Stimulated activated CD4-positive, alpha-beta T cell treated with anti-CD3 and anti-CD28 coated beads, TNF-alpha, amount 100 ng/mL, for 4 hours (primary cell): ENCODE data around the gene GFY.

Source experiments
- DNase-seq, 3 experiments: peaks; one replicate each; pipeline ENCODE4 v3.0.0-alpha.2; 2020; ENCODE audit warnings: low read depth in 3 of 3

Gene GFY

DNA sequence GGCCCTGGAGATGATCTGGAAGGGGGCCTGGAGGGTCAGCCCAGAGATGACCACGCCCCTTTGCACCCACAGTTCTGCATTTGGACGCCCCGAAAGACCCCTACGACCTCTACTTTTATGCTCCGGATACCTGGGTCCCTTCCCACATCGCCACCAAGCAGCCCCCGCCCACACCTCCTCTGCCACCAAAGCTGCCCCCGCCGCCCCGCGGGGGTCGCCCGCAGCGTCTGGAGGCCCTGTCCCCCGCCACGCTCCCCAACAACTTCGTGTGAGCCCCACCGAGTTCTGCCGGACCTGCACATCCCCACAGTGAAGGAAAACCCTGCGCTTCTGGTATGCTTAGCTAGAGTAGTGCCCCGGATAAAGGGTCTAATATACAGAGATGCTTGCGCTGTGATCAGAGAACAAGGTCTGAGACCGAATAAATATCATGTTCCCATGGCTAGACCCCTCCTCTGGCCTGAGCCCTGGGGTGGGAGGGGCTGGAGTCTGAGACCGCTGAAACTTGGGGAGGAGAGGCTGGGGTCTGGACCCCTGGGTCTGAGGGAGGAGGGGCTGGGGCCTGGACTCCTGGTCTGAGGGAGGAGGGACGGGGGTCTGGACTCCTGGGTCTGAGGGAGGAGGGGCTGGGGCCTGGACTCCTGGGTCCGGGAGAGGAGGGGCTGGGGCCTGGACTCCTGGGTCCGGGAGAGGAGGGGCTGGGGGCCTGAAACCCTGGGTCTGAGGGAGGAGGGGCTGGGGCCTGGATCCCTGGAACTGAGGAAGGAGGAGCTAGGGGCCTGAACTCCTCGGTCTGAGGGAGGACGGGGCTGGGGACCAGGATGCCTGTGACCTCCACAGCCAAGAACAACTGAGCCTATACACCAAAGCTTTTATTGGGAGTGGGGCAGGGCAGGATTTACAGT is 3.6 kb downstream of the GFY start:
- no peak for DNase-seq

DNA sequence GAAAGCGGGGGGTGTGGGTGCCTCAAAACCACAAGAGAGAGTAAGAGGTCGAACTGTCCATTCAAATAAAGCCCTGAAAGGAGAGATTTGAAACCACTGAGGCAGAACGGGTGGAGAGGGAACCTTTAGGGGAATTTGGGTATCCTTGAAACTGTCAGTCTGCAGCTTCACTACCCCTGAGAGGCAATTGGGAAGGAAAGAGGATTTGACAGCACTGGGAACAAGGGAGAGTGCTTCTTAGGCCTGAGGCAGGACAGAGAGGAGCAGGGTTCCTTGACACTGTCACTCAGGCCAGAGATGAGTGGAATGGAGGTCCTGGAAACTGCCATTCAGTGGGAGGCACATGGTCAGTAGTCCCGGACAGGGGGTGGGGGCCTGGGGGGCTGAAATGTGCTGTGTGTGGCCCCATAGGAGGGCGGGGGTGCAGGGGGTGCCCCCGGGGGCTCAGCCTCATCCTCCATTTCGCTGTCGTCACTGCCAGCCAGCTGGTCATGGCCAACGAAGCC is 5.0 kb downstream of the GFY start:
- DNase-seq, result no peak

DNA sequence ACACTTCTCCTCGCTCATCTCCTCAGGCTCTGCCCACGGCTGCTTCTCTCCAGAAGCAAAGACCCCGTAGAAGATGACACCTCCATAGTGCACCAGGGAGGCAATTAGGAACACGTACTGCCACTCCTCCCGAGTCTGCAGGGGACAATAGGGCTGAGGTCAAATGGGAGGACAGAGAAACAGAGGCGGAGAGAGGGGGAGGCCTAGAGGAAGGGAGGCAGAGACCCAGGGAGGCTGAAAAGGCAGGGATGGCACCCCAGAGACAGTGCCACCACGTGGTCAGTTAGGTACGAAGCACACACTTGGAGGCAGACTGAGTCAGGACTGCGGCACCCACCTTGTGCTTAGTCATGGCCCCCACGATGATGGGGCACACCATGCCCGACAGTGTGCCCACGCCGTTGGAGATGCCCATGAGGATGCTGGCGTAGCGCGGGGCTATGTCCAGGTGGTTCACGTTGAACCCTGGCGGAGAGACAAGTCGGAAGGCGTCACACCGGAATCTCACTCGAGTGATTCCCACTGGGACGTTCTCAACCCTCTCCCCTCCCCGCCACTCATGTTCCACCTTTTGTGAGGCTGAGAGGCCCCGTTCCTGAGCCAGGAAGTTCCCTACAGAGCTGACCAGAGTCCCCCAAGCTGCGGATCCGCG is 5.6 kb downstream of the GFY start:
- no peak for DNase-seq

DNA sequence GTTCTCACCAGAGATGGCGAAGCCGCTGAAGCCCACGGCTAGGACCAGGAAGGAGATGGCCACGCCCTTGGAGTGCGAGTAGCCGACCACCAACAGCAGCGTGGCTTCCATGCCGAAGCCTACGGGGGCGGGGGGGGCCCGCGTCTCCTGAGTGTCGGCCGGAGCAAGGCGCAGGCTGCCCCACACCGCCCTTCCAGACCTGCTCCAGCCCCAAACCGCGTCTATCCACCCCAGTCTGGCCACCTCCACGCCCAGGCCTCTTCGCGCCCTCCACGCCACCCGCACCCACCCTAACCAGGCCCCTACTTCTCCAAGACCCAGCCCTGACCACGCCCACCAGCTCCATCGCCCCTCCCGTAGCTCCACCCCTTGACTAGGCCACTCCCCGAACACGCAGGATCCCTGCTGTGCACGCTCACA is 6.2 kb downstream of the GFY start:
- DNase-seq, result no peak

DNA sequence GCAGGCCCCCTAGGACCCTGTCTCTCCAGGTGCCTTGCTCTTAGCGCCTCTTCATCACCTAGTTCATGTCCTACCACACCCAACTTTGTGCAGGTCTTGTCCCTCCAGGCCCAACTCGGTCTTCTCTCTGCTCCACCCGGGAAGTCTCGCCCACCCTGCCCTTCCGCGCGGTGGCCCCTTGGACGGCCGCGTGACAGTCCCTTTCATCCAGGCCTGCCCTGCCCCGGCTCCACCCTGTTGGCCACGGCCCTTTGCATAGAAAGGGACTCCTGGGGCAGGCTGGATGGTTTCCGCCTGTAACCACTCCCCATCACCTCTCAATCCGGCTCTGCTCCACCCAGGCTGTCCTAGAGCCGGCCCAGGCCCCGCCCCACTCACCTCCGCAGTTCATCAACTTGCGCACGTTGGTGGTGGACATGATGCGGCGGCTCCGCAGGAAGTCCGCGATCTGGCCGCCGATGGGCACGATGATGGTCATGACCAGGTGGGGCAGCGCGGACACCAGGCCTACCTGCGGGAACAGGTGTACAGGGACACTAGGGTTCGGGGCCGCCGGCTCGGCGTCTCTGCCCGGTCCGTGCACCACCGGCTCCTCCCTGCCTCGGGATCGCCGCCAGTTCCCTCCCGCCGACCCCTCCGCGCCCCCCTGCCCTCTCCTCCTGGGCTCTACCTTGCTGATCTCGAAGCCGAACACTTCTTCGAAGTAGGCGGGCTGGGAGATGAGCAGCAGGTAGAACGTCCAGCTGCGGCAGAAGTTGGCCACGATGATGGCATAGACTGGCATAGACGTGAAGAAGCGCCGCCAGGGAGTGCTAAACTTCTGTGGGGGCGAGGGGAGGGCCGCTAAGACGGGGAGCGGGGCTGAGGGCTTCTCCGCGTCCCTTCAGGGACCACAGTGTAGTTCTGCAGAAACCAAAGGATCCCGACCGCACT is 7.2 kb downstream of the GFY start:
- DNase-seq, result no peak

DNA sequence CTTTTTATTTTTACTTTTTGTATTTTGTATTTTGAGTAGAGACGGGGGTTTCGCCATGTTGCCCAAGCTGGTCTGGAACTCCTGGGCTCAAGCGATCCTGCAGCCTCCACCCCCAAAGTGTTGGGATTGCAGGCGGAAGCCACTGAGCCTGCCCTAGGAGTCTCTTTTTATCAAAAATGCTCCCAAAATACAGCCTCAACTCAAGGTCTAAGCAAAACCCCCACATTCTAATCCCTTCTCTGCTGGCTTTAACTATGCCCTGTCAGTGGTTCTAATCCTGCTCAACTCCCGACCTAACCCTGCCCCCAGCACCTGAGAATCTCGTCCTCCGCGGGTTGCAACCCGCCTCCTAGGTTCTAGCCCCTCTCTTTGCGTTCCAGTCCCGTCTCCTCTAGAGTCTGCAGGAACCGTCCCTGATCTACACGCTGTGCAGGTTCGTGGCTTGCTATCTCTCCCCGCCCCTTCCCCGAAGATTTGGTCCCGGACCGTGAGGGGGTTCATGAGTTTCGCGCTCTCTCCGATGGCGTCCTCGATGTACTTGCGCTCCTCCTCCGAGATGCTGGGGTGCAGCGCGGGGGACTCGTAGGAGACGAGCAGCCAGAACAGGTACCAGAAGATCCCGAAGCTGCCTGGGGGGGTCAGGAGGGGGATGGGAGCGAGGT is 8.2 kb downstream of the GFY start:
- DNase-seq, result no peak

DNA sequence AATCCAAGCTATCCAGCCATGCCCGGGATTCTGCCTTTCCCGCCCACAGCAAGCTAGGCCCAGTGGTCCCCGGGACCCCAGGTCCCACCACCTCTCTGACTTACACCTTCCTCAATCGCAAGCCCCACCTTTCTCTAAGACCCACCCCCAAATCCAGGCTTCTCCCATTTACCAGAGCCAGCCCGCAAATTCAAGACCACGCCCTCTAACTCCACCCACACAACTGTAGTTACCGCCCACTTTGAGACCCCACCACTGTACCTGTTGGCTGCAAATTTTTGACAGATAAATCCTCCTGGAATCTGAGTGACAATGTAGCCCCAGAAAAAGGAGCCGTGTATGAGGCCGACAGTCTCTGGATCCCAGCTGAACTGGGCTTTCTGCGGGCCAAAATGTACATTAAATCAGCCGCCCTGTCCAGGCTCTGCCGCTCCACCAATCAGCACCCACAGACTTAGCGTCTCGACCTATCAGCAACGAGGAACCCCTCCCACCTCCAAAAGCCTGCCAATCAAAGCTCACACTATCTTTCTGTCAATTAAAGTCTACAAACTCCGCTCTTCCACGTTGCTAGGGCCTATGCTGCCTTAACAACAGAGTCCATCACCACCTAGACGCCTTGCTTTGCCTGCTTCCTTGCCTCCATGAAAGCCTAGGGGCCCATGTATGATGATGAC is 9.9 kb downstream of the GFY start:
- DNase-seq, result no peak

DNA sequence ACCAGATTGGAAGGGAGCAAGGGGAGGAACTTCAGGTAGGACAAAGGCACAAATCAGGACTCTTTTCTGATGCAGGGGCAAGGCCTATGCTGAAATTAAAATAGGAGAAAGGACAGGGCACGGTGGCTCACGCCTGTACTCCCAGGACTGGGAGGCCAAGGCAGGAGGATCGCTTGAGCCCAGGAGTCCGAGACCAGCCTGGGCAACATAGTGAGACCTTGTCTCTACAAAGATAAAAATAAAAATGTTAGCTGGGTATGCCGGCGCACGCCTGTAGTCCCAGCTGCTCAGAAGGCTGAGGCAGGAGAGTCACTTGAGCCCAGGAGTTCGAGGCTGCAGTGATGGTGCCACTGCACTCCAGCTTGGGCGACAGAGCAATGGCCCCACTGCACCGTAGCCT is 10.5 kb downstream of the GFY start:
- DNase-seq, result no peak

DNA sequence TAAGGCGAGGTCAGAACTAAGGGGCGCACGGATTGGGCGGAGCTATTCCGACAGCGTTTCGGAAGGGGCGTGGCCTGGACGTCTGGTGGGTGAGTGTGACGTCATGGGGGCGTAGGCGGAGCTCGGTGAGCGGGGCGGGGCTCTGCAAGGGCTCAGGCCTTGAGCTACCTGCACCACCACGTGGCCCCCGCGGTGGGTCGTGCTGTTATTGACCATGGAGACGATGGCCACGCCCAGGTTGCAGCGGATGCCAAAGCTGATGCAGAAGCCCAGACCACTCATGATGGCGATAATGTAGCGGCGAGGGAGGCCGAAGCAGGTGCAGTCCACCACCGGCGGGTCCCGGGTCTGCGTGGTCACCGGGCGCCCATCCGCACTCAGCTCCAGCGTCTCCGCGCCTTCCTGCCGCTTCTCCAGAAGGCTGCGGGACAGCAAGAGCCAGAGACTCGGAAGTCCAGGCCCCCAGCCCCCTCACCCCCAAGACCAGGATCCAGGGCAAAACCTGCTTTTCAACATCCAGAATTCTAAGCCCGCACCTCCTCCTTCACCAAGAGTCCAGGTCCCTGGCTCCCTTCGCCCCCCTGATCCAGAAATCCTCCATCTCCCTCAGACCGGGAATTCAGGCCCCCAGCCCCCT is 11.3 kb downstream of the GFY start:
- DNase-seq, result no peak

DNA sequence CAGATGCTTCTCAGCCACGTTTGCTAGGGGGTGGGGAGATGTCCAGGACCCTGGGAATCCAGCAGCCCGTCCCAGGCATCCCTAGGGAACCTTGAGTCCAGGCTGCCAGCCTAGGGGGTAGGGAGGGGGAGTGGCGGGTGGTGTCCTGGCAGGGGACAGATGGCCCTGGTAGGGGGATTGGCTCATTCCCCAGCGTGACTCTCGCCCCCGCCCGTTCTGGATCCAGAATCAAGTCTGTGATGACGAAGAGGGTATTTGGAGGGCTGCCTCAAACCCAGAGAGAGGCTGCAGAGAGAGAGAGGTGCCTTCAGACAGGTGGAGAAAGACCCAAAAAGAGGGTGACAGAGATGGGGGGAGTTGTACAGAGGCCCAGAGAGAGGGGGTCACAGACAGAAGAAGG is 12.0 kb downstream of the GFY start:
- no peak for DNase-seq

DNA sequence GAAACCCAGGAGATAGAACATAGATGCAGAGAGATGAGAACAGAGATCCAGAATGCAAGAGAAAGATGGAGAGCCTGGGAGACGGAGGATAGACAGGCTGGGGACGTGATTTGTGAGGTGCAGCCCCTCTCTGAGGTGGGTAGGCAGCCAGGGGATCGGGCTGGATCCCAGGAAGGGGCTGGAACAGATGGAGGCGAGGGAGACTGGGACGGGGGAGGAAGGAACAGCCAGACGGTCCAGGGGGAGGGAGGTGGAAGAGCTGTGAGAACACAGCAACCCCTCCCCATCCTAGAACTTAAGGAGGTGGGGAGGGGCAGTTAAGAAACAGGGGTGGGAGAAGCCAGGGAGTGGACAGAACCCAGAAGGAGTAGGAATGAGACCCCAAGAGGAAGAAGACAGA is 13.1 kb downstream of the GFY start:
- no peak for DNase-seq

DNA sequence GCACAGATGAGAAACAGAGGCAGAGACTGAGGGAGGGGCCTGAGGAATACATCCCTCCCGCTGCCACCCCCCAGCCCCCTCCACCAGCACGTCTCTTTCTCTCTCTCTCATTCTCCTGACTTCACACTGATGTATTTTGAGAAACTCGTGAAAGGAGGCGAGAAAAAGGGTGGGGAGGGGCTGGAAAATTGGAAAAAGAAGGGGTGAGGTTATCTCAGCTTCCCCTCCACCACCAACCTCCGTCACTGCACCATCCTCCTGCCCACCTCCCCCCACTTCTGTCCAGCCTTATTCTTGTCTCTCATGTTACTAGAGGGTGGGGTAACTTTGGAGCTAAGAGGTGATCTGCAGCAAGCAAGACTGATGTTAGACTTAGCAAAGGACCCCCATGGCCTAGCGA is 14.6 kb downstream of the GFY start:
- no peak for DNase-seq

DNA sequence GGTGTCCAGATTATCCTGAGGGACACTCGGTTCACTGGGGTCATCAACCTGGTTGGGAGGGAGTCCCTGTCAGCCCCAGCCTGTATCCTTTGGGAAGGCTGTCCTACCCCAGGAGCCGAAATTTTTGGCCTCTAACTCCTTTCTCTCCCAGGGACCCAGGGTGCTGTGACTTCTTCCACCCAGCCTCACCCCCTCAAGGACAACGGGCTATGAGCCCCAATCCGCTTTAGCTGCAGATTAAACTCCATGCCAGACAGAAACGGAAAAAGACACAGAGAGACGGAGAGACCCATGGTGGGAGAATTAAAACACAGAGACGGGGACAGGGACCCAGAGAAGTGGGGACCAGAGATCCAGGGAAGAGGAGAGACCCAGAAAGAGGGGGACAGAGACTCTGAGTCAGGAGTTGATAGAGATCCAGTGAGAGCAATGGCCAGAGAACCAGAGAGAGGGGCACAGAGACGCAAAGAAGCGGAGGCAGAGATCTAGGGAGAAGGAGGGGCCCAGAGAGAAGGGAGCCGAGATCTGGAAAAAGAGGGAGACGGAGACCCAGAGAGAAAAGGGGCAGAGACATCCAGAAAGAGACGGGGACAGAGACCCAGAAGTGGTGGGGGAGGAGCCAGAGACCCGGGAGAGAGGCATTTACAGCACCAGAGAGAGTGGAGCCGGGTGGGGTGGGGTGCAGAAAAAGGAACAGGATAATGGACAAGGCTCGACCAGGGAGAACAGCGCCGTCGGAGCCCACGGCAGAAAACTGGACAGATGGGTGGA is 15.4 kb downstream of the GFY start:
- no peak for DNase-seq

DNA sequence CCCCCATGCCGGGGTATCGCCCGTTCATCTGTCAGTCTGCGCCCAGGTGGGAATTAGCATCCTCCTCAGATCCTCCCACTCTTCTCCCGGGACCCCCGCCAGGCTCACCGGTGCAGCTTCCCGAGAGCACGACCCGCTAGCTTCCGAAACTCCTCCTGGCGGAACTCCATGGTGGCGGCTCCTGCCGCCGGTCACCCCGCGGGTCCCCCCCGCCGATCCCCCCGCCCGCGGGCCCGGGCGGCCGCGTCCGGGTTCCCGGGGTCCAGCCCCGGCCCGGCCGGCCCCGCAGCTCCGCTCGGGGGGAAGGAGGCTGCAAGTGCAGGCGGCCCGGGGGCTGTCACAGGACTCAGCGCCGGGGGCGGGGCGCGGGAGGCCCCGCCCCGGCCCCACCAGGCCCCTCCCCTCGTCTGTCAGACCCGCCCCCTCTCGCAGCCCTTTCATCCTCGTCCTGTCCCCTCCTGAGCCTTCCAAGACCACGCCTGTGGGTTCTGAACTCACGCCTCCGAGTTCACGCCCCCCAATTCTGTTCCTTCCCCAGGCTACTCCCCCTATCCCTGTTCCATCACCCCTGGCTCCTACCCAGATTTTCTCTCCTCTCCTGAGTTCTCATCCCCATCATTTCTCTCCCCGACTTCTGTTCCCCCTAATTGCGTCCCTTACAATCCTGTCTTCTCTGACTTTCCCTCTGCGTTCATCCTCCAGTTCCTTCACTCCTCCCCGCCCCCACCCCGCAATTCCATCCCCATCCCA is 16.2 kb downstream of the GFY start, which contains the start of gene SLC17A7:
Gene SLC17A7, minus strand, starts transcription at position 318 of the 750 bp plus-strand sequence. Its CDS starts 148 bp downstream, at position 170.
- no peak for DNase-seq

DNA sequence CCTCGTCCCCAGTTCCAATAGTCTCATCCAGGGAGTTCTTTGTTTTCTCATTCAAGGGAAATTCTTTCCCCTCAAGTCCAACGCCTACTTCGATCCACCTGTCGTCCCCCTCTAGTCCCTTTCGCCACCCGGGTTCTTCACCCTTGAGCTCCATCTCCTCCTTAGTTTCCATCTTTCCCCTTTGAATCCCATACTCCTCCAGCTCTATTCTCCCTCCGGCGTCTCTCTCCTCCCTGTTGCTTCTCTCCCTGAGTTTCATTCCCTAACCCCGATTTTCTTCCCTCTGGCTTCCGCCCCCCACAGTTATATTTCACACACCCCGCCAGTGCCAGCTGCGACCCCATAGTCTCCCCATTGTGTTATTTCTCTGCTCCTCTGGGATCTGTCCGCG is 16.8 kb downstream of the GFY start:
- no peak for DNase-seq

DNA sequence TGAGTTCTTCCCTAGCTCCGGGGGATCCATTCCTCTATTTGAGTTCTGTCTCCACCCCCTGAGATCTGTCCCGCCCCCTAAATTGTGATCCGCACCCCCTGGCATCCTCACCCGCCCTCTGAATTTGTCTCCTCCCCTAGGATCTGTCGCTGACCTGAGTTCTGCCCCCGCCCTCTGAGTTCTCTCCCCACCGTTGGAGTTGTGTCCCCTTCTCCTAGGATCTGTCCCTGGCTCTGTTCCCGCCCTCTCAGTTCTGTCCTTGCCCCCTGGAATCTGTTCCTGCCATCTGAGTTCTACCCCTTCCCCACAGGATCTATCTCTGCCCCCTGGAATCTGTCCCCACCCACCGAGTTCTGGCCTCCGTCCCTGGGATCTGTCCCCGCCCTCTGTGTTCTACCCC is 17.2 kb downstream of the GFY start:
- DNase-seq, result no peak

DNA sequence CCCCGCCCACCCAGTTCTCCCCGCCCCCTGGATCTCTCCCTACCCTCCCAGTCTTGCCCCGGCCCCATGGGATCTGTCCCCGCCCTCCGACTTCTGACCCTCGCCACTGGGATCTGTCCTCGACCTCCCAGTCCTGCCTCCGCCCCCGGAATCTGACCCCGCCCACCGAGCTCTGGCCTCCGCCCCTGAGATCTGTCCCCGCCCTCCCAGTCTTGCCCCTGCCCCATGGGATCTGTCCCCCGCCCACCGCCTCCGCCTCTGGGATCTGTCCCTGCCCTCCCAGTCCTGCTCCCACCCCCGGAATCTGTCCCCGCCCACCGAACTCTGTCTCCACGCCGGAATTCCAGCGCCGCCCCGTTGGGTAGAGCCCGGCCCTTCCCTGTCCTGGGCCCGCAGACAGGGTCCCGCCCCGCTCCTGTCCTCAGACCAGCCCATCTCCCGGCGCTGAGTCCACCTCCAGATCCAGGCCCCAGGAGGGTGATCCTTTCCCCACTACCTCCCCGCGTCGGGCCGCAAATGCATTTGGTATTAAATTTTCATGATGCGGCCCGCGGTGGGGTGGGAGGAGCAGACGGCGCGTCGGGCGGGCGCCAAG is 17.7 kb downstream of the GFY start:
- peak in 2 of 3 experiments; percentile 28 to 42 for DNase-seq

DNA sequence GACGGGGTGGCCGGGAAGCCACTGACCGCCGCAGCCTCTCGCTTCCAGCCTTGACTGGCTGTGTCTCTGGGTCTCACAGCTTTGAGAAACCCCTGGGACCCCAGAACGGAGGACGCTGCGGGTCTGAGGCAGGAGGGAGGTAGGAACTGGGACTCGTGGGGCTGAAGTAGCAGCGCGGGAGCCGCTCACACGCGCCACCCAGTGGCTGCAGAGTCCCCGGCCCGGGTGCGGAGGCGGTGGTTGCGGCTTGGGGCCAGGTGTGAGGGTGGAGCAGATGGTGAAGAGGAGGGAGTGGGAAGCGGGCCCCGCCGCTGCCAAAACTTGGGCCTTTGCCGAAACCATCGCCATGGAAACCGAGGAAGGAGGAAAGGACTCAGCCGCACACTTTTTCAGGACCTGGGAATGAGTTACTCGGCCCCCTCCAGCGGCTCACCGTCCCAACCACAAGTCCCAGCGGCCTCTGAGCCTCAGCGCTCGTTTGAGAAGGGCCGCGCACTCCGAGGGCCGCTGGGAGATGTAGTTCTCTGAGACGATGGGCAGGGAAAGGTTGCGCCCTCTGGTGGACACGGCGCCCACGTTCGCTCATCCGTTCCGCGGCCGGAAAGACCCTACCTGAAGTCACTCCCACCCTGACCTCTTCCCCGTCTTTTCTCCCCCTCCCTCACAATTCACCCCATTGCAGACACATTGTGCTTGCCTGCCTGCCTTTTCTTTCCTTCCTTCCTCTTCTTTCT is 18.3 kb downstream of the GFY start:
- peak; percentile 89 to 90 (median 90) for DNase-seq
